Stomach (tissue), 4 donors: Measurements from ENCODE around the gene SIGMAR1.

Source experiments
- POLR2A ChIP-seq, 4 donors: fragments of 450-650 bp; IDR thresholded peaks; one replicate each; pipeline ENCODE4 v1.6.1; 2016; ENCODE audit warnings: antibody characterized with exemption in 4 of 4, control low read depth in 2 of 4, mild to moderate bottlenecking in 1 of 4, moderate library complexity in 1 of 4
- POLR2AphosphoS5 ChIP-seq, 3 donors: sonication (generic); formaldehyde crosslinking; IDR thresholded peaks; one replicate each; pipeline ENCODE4 v1.6.1; 2016; ENCODE audit warnings: antibody characterized with exemption in 3 of 3
- TF ChIP-seq, protein P1 (sequence below), 7 experiments: fragments of 450-650 bp in 4 of 7; fragments of 200-600 bp in 3 of 7; sonication (generic) in 3 of 7; IDR thresholded peaks; one replicate each; pipeline ENCODE4 v1.5.1; 2016 to 2019; ENCODE audit warnings: antibody characterized with exemption in 7 of 7, control low read depth in 2 of 7, mild to moderate bottlenecking in 1 of 7

DNA sequence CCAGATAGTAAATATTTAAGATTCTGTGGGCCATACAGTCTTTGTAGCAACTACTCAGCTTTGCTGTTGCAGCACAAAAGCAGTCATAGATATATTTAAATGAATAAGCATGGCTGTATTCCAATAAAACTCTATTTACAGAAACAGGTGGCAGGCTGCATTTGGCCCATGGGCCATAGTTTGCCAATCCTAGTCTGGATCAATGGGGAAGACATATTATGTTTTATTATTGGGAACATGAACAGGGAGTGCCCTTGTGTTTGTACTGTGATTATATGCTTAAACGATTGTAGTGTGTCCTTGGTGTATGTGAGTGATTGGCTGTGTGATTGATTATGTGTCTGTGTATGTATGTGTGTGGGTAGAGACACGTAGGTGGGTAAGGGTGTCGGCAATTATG, 36.9 kb upstream of the SIGMAR1 start:
- TF ChIP-seq, protein P1, sequence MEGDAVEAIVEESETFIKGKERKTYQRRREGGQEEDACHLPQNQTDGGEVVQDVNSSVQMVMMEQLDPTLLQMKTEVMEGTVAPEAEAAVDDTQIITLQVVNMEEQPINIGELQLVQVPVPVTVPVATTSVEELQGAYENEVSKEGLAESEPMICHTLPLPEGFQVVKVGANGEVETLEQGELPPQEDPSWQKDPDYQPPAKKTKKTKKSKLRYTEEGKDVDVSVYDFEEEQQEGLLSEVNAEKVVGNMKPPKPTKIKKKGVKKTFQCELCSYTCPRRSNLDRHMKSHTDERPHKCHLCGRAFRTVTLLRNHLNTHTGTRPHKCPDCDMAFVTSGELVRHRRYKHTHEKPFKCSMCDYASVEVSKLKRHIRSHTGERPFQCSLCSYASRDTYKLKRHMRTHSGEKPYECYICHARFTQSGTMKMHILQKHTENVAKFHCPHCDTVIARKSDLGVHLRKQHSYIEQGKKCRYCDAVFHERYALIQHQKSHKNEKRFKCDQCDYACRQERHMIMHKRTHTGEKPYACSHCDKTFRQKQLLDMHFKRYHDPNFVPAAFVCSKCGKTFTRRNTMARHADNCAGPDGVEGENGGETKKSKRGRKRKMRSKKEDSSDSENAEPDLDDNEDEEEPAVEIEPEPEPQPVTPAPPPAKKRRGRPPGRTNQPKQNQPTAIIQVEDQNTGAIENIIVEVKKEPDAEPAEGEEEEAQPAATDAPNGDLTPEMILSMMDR (IDR thresholded peaks at IDR 0.05) = no peak
- TF ChIP-seq POLR2AphosphoS5 (IDR thresholded peaks at IDR 0.05) (no peak), POLR2A (IDR thresholded peaks at IDR 0.05) (no peak)
